Bronchial epithelial cell (primary cell): ENCODE measurements around the gene LRP2. TPM values are rescaled to one million over a fixed set of nuclear protein-coding genes. Genes with fewer than 3 reads are reported as not detected.
A peak's percentile ranks its signal among the peaks of the same experiment; 100 is the strongest.

Experiments used
- DNase-seq: peaks from one replicate; pipeline ENCODE4 v3.0.0-alpha.2; 2010; ENCODE audit warnings: low read depth
- FAIRE-seq: peaks from 2 replicates; lab custom pipeline; 2011; peaks lifted over from hg19 to GRCh38; lab: Jason Lieb, UNC
- H3K27me3 ChIP-seq: 2 replicates; pipeline ENCODE4 v1.5.1; 2011; ENCODE audit warnings: low read length; ENCODE audit not compliant: control insufficient read depth, insufficient read depth
- H3K36me3 ChIP-seq: 2 replicates; pipeline ENCODE4 v1.5.1; 2011; ENCODE audit warnings: low read length; ENCODE audit not compliant: control insufficient read depth, insufficient read depth
- H3K4me3 ChIP-seq: 2 replicates; pipeline ENCODE4 v1.5.1; 2011; ENCODE audit warnings: mild to moderate bottlenecking, low read depth, low read length, control low read depth
- total RNA-seq: library from RNA; depleted of rRNA; stranded (reverse); fragments of >200 nt; gene quantifications from 2 replicates; pipeline ENCODE4 v1.2.1, GENCODE V29; 2014
- TF ChIP-seq, protein P1 (sequence below): IDR thresholded peaks from 2 replicates; pipeline ENCODE4 v1.5.1; 2011; ENCODE audit warnings: mild to moderate bottlenecking, moderate library complexity, low read length, control low read depth, inconsistent platforms; ENCODE audit not compliant: insufficient read depth, severe bottlenecking

Gene LRP2
- total RNA-seq, 1 donor from 2014 or later = not detected

GRCh38 chr2:169301596-169302335 lies 60.6 kb downstream of the LRP2 start:
- no peak for FAIRE-seq
- TF ChIP-seq, protein P1, sequence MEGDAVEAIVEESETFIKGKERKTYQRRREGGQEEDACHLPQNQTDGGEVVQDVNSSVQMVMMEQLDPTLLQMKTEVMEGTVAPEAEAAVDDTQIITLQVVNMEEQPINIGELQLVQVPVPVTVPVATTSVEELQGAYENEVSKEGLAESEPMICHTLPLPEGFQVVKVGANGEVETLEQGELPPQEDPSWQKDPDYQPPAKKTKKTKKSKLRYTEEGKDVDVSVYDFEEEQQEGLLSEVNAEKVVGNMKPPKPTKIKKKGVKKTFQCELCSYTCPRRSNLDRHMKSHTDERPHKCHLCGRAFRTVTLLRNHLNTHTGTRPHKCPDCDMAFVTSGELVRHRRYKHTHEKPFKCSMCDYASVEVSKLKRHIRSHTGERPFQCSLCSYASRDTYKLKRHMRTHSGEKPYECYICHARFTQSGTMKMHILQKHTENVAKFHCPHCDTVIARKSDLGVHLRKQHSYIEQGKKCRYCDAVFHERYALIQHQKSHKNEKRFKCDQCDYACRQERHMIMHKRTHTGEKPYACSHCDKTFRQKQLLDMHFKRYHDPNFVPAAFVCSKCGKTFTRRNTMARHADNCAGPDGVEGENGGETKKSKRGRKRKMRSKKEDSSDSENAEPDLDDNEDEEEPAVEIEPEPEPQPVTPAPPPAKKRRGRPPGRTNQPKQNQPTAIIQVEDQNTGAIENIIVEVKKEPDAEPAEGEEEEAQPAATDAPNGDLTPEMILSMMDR = no peak
- peaks cover 2% of the 10 kb centered on the region for H3K27me3 ChIP-seq

DNA sequence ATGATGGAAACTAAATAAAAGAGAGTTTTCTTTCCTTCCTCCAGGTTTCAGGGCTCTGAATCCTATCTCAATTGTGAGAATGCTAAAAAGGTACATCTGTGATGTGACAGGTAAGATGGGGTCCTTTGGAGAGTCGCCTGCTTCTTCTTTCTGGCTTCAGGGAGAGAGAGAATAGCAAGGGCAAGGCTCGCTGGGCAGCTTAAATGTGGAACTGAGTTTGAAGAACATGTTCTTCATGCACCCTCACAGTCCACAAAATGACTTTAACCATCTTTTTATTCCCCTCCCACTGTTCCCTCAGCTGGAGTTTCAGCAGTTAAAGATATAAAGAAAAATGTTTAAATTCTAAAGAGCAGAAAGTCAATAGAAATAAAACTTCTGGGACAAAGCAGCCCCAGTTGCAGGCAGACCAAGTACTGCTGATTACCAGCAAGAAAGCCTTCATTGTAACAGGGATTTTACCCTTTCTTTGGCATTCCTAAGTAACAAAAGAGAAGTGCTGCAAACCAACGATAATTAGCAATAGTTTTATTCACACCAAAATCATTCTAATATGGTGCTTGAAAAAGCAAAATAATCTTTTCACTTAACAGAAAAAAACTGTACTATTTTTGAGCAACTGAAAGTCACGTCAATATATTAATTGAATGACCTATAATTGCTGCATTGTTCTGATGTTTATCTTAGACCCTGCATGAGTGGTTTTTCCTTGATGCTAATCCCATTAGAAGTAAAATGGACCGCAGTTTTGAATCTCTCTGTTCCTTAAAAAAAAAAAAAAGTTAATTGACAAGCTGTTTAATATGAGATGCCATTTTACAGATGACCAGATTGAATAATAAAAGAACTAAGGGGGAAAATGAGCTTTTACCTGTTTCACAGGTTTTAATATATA lies 61.5 kb downstream of the LRP2 start:
- Histone ChIP-seq H3K27me3 (peaks cover 2% of the 10 kb centered on the region), H3K4me3 (no peak overlapping the region), H3K36me3 (no peaks in the 10 kb centered on the region)
- TF ChIP-seq, protein P1 = no peak
- FAIRE-seq = no peak
- no peak for DNase-seq

More at GRCh38 chr2:169301596-169302335, 60.6 kb downstream of the LRP2 start:
- H3K36me3 ChIP-seq = no peaks in the 10 kb centered on the region
- DNase-seq = no peak
- H3K4me3 ChIP-seq = no peak overlapping the region

- DNase-seq (no peak), FAIRE-seq (no peak)
- Histone ChIP-seq H3K36me3 (no peaks in the 10 kb centered on the region), H3K4me3 (no peak overlapping the region), H3K27me3 (peaks cover 2% of the 10 kb centered on the region)
- TF ChIP-seq, protein P1 = no peak
Observed at GRCh38 chr2:169298007-169298406, 64.3 kb downstream of the LRP2 start.

GRCh38 chr2:169294001-169294675 lies 68.2 kb downstream of the LRP2 start:
- TF ChIP-seq, protein P1 = no peak
- Histone ChIP-seq H3K36me3 (no peaks in the 10 kb centered on the region), H3K27me3 (no peaks in the 10 kb centered on the region), H3K4me3 (no peak overlapping the region)
- FAIRE-seq = no peak
- no peak for DNase-seq

GRCh38 chr2:169291517-169291916 lies 70.8 kb downstream of the LRP2 start:
- H3K36me3 ChIP-seq = no peaks in the 10 kb centered on the region
- FAIRE-seq = no peak
- H3K27me3 ChIP-seq = peaks cover 1% of the 10 kb centered on the region
- no peak overlapping the region for H3K4me3 ChIP-seq
- peak; percentile 35 for DNase-seq
- TF ChIP-seq, protein P1 = no peak
